Stimulated activated CD4-positive, alpha-beta T cell treated with anti-CD3 and anti-CD28 coated beads, Interleukin-4, amount 100 ng/mL, for 48 hours (primary cell): ENCODE results near the gene AMOTL1.

Experiments
- DNase-seq, 2 donors: peaks; one replicate each; pipeline ENCODE4 v3.0.0-alpha.2; 2020; ENCODE audit warnings: low read depth in 2 of 2

AMOTL1 gene

DNA sequence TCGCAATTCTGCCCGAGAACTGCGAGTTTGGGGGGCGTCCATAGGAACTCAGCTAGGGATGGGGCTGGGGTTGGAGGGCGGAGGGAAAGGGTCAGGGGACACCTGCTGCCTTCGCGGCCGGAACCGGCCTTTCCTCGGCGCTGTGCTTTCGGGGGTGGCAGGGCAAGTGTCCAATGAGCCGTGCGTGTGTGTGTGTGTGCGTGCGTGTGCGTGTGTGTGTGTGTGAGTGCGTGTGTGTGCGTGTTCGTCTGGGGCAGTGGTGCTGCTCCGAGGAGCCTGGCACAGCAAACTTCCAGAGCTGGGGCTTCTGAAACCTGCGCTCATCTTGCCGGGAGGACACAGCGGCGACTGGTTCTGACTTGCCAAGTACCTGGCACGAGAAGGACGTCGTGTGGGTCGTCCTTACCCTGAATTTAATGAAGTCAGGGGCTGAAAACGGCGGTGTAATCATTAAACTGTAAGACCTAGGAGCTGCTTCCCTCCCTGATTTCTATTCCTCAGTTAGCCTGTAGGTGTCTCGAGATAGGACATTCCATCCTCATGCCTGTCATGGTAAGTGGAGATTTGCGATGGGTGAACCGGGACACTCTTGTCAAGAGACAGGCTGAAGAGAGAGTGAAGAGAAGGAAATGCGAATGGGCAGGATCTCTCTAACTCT lies 27.0 kb upstream of the AMOTL1 start:
- DNase-seq, result peak in 1 of 2 donors; percentile 1

DNA sequence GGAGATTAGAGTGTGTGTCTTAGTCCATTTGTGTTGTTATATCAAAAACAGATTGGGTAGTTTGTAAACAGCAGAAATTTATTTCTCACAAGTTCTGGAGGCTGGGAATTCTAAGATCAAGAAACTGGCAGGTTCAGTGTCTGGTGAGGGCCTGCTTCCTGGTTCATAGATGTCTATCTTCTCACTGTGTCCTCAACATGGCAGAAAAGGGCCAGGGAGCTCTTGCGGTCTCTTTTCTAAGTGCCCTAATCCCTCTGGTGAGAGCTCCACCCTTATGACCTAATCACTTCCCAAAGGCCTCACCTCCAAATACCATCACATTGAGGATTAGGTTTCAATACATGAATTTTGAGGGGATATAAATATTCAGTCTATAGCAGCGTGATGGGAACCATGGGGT lies 25.5 kb upstream of the AMOTL1 start:
- no peak for DNase-seq

DNA sequence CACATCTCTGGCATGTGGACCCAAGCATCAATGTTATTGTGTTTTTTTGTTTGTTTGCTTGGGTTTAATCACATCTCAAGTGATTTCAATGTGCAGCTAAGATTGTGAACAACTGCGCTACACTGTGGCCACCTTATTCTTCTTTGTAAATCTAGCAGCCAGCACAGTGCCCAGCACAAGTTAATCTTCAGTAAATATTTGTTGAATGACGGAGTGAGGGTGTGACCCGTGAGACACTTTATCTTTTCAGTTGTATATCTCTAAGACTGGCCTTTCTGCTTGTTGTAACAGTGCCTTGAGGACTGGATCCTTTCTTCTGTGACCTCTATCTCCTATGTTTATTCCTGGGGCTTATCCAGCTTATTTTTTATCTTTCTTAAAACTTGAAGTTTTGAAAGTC lies 21.4 kb upstream of the AMOTL1 start:
- DNase-seq, result no peak

DNA sequence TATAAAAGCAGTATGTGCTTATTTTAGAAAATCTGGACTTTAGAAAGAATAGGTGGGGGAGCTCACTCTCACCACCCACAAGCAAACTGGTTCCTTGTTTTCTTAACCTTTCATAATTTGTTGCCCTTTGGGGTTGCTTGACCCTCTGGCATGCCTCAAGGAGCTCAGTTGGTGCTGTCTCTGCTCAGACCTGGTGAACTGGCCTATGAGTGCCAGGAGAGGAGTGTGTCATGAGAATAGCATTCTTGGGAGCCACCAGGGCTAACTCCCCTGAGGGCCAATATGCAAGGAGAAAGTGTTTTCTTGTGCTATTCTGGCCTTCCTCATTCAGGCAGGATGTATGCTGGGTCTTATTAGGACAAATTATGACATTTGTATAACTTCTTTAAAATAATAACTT lies 21.0 kb upstream of the AMOTL1 start:
- DNase-seq, result no peak

DNA sequence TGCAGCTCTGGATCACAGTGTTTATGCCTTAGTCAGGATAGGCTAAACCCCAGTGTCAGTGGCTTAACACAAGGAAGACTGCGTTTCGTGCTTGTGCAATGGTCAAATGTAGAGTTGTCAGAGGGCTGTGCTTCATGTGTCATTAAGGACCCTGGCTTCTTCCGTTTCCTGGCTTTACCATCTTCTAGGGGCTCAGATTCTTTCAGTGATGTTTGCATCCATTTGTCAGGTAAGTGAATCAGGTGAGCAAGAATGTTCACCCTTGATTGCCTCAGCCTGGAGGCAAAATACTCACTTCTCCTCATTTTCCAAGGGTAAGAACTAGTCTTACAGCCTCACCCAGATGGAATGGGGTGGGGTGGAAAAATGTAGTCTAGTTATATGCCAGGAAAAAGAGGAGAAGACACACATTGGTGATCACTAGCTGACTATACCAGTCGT lies 20.5 kb upstream of the AMOTL1 start:
- no peak for DNase-seq

DNA sequence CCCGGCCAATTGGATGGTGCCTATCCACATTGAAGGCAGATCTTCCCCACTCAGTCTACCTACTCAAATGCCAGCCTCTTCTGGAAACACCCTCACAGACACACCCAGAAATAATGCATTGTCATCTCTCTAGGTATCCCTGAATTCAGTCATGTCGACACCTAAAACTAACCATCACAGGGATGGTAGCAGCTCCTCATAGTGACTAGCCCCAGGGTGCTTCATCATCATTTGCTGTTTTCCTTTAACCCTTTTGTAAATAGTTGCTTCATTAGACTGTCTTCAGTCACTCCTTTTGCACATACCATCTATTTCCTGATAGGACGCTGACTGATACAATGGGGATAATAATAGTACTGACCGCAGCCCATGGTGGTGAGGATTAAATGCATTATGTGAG lies 18.8 kb upstream of the AMOTL1 start:
- no peak for DNase-seq

DNA sequence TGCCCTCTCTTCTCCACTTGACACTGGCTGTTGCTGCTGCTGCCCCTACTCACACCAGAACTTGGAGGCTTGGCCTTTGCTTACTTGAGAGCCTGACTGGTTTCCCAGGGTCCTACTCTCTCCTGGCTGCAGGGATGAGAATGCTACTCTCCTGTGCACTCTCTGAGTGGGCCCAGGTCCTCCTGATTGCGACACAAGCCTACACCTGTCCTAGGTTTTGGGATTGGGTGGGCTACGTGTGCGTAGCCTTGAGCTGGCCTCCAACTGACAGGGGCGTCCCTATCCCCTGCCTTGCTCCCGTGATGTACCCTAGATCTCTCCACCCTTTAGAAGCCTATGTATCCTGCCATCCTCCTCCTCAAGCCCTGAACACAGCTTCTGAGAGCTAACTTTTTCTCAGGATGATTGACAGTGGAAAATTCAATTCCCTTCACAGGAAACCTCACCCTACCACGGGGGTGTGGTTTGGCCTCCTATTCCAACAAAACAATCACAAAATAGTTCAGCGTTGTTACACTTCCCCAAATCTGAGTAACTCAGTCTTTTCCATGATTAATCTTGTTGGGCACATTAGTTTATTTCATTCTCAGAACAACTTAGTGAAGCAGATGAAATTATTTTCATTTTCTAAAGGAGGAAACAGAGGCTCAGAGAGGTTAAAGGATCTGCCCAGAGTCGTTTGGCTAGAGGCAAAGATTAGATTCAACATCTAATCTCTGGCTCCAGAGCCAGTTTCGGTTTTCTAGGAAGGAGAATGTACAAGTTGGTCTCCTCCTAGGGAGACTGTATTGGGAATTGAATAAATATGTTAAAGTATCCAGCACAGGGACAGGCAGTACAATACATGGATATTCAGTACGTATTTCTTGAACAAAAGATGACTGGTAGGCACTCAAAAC lies 17.6 kb upstream of the AMOTL1 start:
- DNase-seq, result no peak

DNA sequence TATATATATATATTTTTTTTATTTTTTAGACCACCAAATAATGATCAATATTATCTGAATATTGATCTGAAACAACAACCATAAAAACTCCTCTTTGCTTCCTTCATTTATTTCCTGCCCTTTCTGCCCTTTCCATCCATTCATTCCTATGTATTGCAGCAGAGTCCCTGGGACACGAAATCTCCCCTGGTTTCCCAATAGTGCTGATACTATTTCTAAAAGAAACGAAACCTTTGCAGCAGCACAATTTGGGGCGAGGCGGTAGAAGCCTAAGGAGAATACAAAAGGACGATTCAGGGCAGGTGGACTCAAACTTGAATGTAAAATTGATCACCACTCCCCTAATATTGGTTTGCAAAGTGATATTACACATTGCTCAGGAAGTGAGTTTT lies 16.9 kb upstream of the AMOTL1 start:
- no peak for DNase-seq

DNA sequence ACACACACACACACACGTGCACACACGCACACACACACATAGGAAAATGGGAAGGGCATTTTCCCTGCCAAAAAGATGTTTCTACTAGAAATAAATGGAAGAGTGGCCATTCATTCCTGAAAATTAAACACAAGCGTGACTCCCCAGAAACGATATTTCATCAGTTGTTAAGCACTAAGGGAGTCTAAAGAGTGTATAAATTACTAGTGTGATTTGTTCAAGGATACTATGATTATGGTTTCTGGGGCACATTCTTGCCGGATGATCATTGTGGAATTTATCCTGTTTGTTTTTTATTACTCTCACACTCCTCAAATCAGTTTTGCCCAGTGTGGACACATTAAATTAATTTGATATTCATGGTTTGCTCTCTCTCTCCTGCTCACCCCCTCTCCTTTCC lies 16.4 kb upstream of the AMOTL1 start:
- no peak for DNase-seq

DNA sequence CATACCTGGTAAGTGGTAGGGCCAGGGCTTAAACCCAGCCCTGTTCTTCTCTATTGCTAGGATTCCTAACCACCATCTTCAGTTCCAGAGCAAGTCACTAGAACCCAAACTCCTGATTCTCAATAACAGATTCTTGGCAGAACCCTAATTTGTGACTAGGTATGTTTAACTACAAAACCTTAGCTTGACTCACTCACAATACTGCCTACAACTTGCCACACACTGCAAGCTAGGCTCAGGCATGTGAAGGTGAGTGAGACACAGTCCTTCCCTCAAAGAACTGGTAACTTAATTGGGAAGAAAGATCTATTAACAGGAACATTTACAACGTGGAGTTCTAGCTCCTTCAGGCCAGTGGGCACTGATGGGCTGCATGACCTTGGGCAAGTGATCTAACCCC lies 14.5 kb upstream of the AMOTL1 start:
- no peak for DNase-seq

DNA sequence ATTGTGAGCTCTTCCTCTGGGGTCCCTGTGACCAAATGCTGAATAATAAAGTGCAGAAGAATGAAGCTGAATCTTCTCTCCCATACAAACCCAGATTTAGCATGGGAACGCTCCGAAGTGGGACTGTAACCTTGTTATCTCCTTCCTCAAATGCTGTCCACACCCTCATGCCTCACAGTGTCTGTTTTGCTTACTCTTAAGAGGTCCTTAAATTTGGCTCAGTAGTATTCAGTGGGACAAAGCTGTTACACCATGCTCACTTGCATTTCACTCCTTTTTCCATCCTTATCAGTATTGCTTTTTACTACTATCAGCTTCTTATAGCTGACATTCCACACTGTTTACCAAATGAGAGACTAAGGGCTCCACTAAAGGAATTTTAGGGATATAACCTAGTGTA lies 13.8 kb upstream of the AMOTL1 start:
- no peak for DNase-seq

DNA sequence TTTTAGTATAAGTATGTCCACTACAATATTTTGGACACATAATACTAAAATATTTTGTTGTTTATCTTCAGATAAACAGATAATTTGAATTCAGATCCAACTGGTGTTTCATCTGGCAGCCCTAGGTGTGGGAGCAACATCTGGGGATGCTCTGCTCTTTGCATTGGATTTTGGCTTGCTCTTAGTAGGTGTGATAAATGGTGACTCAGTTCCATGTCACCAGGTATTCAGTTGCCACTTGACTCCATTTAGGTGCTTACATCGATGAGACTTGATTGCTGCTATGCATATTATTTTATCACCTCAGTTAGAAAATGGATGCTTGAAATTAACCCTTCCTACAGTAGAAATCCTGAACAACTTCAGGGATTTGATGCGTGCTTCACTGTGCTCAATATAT lies 13.3 kb upstream of the AMOTL1 start:
- DNase-seq, result no peak

DNA sequence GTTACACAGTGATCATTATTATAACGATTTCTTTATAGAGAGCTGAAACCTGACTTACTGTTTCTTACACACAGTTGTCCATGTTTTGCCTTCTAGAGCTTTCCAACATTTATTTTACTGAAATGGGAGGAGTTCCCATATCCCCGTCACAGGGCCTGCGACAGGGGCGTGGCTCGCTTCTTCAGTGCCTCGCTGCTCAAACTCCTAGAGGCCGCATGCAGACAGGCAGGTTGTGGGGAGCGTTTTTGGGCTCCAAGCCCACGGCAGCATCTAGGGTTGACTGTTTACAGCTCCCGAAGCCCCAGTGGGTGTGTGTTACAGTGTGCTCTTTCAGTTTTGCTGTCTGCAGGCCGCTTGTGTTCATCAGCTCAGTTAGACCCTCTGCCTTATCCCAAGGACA lies 12.7 kb upstream of the AMOTL1 start:
- DNase-seq, result no peak

DNA sequence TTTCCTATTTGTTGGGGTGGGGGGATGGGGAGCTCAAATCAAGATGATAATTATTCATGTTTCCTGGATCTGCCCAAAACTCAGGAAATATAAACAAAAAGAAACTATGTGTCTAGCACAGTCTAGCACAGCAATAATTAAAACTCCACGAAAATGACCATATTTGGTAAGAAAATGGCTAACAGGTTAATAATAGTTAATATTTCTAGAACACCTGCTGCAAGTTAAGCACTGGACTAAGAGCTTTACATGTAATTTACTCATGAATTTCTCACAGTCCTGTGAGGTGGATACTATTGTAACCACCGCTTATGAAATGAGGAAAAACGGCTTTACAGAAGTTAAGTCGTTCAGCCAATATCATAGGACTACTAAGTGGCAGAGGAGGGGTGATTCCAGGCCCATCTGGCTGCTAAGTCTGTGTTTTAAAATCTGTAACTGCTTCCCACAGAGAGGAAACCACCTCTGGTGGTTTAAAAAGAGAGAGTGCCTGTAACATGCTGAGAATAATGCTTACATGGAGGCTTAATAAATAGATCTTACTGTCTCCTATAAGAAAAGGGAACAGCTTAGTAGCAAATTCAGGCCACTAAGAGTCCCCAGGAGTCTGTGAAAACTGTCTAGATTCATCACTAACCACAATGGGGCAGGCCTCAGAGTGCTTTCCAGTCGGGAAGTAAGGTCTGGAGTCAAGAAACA lies 11.0 kb upstream of the AMOTL1 start:
- no peak for DNase-seq

DNA sequence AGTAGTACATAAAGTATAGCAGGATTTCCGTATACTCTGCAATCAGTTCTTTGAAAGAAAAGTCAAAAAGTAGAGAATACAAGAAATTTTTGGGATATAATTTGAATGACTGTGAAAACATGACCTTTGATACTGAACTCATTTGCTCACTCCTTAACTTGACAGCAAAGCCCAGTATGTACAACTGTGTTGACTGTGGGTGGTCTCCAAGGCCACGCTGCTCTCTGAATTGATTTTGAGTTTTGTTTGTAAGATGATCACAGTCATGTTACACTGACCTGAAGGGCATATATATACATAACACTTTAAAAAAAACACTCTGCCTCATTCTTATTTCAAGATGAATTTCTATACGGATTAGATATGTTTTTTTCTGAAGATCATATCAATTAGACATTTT lies 9.5 kb upstream of the AMOTL1 start:
- DNase-seq, result no peak

DNA sequence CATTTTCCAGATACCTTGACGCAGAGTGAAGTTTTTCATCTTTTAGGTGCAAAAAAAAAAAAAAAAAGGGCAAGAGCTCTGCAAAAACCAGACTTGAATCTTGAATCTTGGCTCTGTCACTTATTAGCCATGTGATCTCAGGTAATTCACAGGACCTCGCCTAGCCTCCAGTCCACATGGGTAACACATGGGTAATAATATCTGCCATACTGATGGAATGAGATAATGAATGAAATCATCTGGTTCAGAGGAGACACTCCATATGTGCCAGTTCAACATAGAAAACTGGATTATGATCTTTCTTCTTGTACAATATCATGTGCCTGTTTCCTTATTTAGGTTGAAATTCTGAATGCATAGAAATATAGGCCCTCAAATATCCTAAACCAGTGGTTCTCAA lies 8.6 kb upstream of the AMOTL1 start:
- no peak for DNase-seq

DNA sequence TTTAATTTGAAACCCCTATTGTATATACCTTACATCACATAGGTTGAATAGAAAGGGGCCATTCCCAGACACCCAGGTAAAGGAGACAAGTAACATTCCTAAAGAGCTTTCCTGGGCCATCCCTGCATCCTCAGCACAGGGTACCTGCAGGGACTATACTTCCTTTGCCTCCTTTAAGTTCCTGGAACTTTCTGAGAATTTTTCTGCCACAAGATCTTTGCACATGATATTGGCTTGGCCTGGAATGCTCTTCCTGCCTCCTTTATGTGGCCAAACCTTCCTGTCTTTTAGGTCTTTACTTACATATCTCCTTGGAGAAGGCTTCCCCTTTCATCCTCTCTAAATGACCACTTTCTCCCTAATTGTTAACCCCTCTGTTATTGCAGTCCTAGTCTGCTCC lies 7.9 kb upstream of the AMOTL1 start:
- DNase-seq, result no peak

DNA sequence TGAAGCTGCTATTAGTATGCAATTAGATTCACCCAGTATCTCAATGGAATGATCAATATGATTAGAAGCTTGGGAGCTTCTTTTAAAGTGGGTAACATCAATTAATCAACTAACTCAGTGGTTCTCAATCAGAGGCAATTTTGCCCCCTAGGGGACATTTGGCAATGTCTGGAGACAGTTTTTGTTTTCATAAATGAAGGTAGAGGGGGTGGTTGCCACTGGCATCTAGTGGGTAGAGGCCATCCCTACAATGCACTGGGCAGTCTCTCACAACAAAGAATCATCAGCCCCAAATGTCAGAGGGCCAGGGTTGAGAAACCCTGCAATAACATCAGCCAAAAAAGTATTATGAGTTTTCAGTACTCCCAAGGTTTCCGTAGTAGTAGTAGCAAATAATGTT lies 5.9 kb upstream of the AMOTL1 start:
- no peak for DNase-seq

DNA sequence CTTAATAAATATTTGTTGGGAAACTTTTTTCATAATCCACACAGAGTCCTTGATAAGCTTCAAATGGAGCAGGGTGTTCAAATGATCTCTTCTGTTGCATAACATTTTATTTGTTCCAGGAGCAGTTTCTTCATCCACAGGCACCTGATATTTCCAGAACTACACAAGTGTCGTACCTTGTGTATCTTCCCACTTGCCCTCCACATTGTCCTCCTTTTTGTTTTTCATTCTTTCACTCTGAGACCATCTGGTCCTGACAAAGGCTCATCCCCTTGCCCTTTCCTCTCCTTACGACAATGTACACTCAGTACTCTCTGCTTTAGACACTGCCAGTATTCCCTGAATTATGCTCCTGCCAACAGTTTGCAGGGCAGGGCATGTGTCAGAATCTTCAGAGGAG lies 5.2 kb upstream of the AMOTL1 start:
- no peak for DNase-seq

DNA sequence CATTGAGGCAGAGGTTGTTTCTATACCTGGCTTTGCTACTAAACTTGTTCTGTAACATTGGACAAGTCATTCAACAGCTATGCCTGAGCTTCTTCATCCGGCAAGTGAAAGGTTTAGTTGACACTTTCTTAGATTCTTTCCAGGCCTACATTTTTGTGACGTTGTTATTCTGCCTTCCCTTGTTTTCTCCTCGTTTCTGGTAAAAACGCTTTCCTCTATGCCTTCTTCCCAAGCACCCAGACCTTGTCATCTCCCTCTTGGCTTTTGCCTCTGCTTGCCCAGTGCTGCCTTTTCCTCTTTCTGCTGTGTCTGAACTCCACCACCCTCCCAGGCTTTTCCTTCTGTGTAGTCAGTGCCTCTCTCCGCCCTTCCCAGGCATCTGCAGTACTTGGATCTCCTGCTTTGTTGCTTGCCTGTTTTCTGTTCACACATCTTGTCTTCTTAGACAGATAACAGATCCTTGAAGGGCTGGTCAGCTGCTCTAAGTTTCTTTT lies 1.4 kb upstream of the AMOTL1 start:
- no peak for DNase-seq

DNA sequence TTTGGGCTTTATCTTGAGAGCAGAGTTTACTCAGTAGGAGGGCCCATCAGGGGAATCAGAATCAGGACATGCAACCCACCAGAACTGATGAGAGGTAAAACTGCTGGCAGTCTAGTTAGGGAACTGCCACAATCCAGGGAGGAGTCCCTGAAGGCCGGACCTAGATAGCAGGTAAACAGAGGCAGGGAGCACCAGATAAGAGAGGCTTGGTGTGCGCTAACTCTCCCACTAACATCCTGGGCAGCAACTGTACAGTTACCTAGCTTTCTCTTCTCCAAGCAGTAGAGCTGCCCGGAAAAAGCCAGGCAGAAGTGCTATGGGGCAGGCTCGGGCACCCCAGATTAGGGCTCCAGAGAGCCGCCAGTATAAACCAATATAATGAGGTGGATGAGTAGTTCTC lies 865 bp upstream of the AMOTL1 start:
- no peak for DNase-seq
